Right kidney (tissue), 9 donors: Measurements from ENCODE around the gene OTUD7B.
"Not testable (repeated sequence)": the region's sequence is repeated elsewhere in the genome, so short reads cannot be mapped to it uniquely, and the experiment has no call there.

ENCODE experiments used
- DNase-seq: peaks from one replicate; pipeline ENCODE4 v3.0.0-alpha.2; 2016
- long read RNA-seq, 8 donors: transcript quantifications; one replicate each; lab custom pipeline, GENCODE V29; 2026

The OTUD7B gene
- long read RNA-seq, donor 1, full-length matches to known transcripts: 2 of 2 reads
- long read RNA-seq, donor 1, partial matches to known transcripts: 0 of 2 reads
- long read RNA-seq, donor 1, other reads (novel, unspliced or antisense): 0 of 2 reads
- long read RNA-seq, donor 2, full-length matches to known transcripts: 1 of 1 reads
- long read RNA-seq, donor 2, partial matches to known transcripts: 0 of 1 reads
- long read RNA-seq, donor 2, other reads (novel, unspliced or antisense): 0 of 1 reads
- long read RNA-seq, donor 3, partial matches to known transcripts: 5 of 5 reads
- long read RNA-seq, donor 3, other reads (novel, unspliced or antisense): 0 of 5 reads
- long read RNA-seq, donor 4, full-length matches to known transcripts: 1 of 1 reads
- long read RNA-seq, donor 4, partial matches to known transcripts: 0 of 1 reads
- long read RNA-seq, donor 4, other reads (novel, unspliced or antisense): 0 of 1 reads
- long read RNA-seq, donor 5: 0 reads
- long read RNA-seq, donor 6, full-length matches to known transcripts: 4 of 4 reads
- long read RNA-seq, donor 6, partial matches to known transcripts: 0 of 4 reads
- long read RNA-seq, donor 6, other reads (novel, unspliced or antisense): 0 of 4 reads
- long read RNA-seq, donor 7, full-length matches to known transcripts: 1 of 1 reads
- long read RNA-seq, donor 7, partial matches to known transcripts: 0 of 1 reads
- long read RNA-seq, donor 7, other reads (novel, unspliced or antisense): 0 of 1 reads
- long read RNA-seq, donor 8, full-length matches to known transcripts: 3 of 3 reads
- long read RNA-seq, donor 8, partial matches to known transcripts: 0 of 3 reads
- long read RNA-seq, donor 8, other reads (novel, unspliced or antisense): 0 of 3 reads

GRCh38 chr1:150010393-150011115 is at the start of gene OTUD7B:
Gene OTUD7B (minus strand): TSS chr1:150010726. CDS start chr1:149977510, 33,216 bp downstream.
- peak; percentile 97 for DNase-seq

GRCh38 chr1:150060260-150060659 is 49.7 kb upstream of the OTUD7B start:
- no peak for DNase-seq

GRCh38 chr1:150056407-150056806 is 45.9 kb upstream of the OTUD7B start:
- no peak for DNase-seq

- DNase-seq: not testable (repeated sequence)
These were observed 45.0 kb upstream of the OTUD7B start for GRCh38 chr1:150055507-150055906.

GRCh38 chr1:150053926-150054325 is 43.4 kb upstream of the OTUD7B start:
- DNase-seq: no peak

- DNase-seq: not testable (repeated sequence)
These were observed 41.4 kb upstream of the OTUD7B start for GRCh38 chr1:150051905-150052412.

- no peak for DNase-seq
These were observed 40.5 kb upstream of the OTUD7B start for GRCh38 chr1:150051089-150051373.

- no peak for DNase-seq
These were observed 39.4 kb upstream of the OTUD7B start for GRCh38 chr1:150049926-150050325.

GRCh38 chr1:150034336-150034735 is 23.8 kb upstream of the OTUD7B start:
- DNase-seq: no peak

GRCh38 chr1:150028322-150028721 is 17.8 kb upstream of the OTUD7B start:
- DNase-seq: no peak

GRCh38 chr1:150024156-150024555 is 13.6 kb upstream of the OTUD7B start:
- DNase-seq: no peak

GRCh38 chr1:150022357-150022756 is 11.8 kb upstream of the OTUD7B start:
- no peak for DNase-seq

- DNase-seq: no peak
These were observed 10.7 kb upstream of the OTUD7B start for GRCh38 chr1:150021191-150021694.

- no peak for DNase-seq
These were observed 10.2 kb upstream of the OTUD7B start for GRCh38 chr1:150020711-150021110.

GRCh38 chr1:150018165-150018564 is 7.6 kb upstream of the OTUD7B start:
- no peak for DNase-seq

- no peak for DNase-seq
These were observed 6.8 kb upstream of the OTUD7B start for GRCh38 chr1:150017206-150017750.

GRCh38 chr1:150015651-150016131 is 5.2 kb upstream of the OTUD7B start:
- DNase-seq: no peak

GRCh38 chr1:150012611-150013010 is 2.1 kb upstream of the OTUD7B start:
- DNase-seq: no peak

- peak; percentile 79 for DNase-seq
These were observed 728 bp downstream of the OTUD7B start for GRCh38 chr1:150009604-150010392.

- no peak for DNase-seq
These were observed 1.8 kb downstream of the OTUD7B start for GRCh38 chr1:150008699-150009098.

GRCh38 chr1:150006881-150007421 is 3.6 kb downstream of the OTUD7B start:
- DNase-seq: no peak
